OCI-LY1 (cell line): ENCODE data around the gene DIP2B.

ENCODE experiments used
- H2AFZ ChIP-seq: fragments of 200-600 bp; sonication (generic), shearing (Covaris generic); 2 replicates; pipeline ENCODE4 v1.6.0; 2014; ENCODE audit warnings: antibody characterized with exemption, mild to moderate bottlenecking, low read length
- H3F3A ChIP-seq: fragments of 200-600 bp; sonication (generic), shearing (Covaris generic); 2 replicates; pipeline ENCODE4 v1.6.0; 2014; ENCODE audit warnings: mild to moderate bottlenecking, antibody characterized with exemption, low read length, moderate library complexity; ENCODE audit not compliant: insufficient read depth
- H3K27ac ChIP-seq: fragments of 200-600 bp; sonication (generic); 2 replicates; pipeline ENCODE4 v1.5.1; 2014; ENCODE audit warnings: low read length, mixed run types, mild to moderate bottlenecking, low read depth; ENCODE audit not compliant: poor library complexity, severe bottlenecking
- H3K27me3 ChIP-seq: fragments of 200-600 bp; sonication (generic); 2 replicates; pipeline ENCODE4 v1.6.0; 2014; ENCODE audit warnings: antibody characterized with exemption, mild to moderate bottlenecking, low read length, moderate library complexity; ENCODE audit not compliant: insufficient read depth
- H3K36me3 ChIP-seq: fragments of 200-600 bp; sonication (generic); 2 replicates; pipeline ENCODE4 v1.6.1; 2014; ENCODE audit warnings: mild to moderate bottlenecking, antibody characterized with exemption, low read length, moderate library complexity, mixed read lengths; ENCODE audit not compliant: insufficient read depth
- H3K4me1 ChIP-seq: fragments of 200-600 bp; sonication (generic); 2 replicates; pipeline ENCODE4 v1.5.1; 2014; ENCODE audit warnings: mild to moderate bottlenecking, low read length, moderate library complexity; ENCODE audit not compliant: insufficient read depth, severe bottlenecking
- H3K4me2 ChIP-seq: fragments of 200-600 bp; sonication (generic), shearing (Covaris generic); 2 replicates; pipeline ENCODE4 v1.6.1; 2014; ENCODE audit warnings: low read length
- H3K4me3 ChIP-seq: fragments of 200-600 bp; sonication (generic); 2 replicates; pipeline ENCODE4 v1.5.1; 2014; ENCODE audit warnings: low read length, low read depth, mild to moderate bottlenecking, mixed read lengths; ENCODE audit not compliant: poor library complexity, severe bottlenecking
- H3K79me2 ChIP-seq: fragments of 200-600 bp; shearing (Covaris generic); 2 replicates; pipeline ENCODE4 v1.6.1; 2016; ENCODE audit warnings: mixed run types, low read length, mixed read lengths; ENCODE audit not compliant: insufficient read depth
- H3K9ac ChIP-seq: fragments of 200-600 bp; sonication (generic), shearing (Covaris generic); 2 replicates; pipeline ENCODE4 v1.6.1; 2014; ENCODE audit warnings: mild to moderate bottlenecking, low read length, mixed read lengths
- H3K9me2 ChIP-seq: fragments of 200-600 bp; sonication (generic), shearing (Covaris generic); 2 replicates; pipeline ENCODE4 v1.6.1; 2014; ENCODE audit warnings: low read depth, mild to moderate bottlenecking, low read length, mixed read lengths
- H3K9me3 ChIP-seq: fragments of 200-600 bp; shearing (Covaris generic); 2 replicates; pipeline ENCODE4 v1.6.1; 2014; ENCODE audit warnings: low read length, mixed read lengths
- H4K20me1 ChIP-seq: fragments of 200-600 bp; sonication (generic), shearing (Covaris generic); 2 replicates; pipeline ENCODE4 v1.6.0; 2016; ENCODE audit warnings: mild to moderate bottlenecking, low read length; ENCODE audit not compliant: insufficient read depth
- EZH2 ChIP-seq: fragments of 200-600 bp; sonication (generic), shearing (Covaris generic); IDR thresholded peaks from 2 replicates; pipeline ENCODE4 v1.8.0; 2017; ENCODE audit warnings: borderline replicate concordance, mixed run types, mild to moderate bottlenecking, antibody characterized with exemption, low read length, moderate library complexity, mixed read lengths
- TF ChIP-seq, protein P1 (sequence below): fragments of 200-600 bp; sonication (generic), shearing (Covaris generic); IDR thresholded peaks from 2 replicates; pipeline ENCODE4 v1.5.1; 2017; ENCODE audit warnings: mild to moderate bottlenecking, antibody characterized with exemption, low read length, moderate library complexity, mixed read lengths

DIP2B gene

DNA sequence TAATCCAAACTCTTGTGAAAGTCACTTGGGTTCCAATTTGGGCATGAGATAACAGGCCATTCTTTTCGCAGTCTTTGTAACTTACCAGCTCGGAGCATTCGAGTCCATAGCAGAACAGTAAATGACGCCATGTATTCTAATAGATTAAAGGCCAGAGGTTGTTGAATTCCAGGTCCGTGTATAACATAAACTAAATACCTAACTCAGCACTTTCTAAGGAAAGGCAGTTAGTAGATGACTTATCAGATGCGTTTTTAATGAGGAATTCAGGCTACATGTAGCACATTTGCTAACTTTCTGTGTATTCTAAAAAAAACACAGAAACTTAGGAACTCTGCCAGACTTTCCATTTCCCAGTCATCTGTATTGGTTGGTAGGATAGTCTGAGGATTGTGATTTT is 206.3 kb downstream of the DIP2B start:
- no peaks in the 10 kb centered on the region for H3K9me2 ChIP-seq
- H2AFZ ChIP-seq = no peak overlapping the region
- H3F3A ChIP-seq = no peaks in the 10 kb centered on the region
- H3K79me2 ChIP-seq = no peaks in the 10 kb centered on the region
- H3K27ac ChIP-seq = no peak overlapping the region
- H3K27me3 ChIP-seq = no peaks in the 10 kb centered on the region
- H3K36me3 ChIP-seq = peaks cover 11% of the 10 kb centered on the region; the same call in 1 of the 2 replicates
- H3K4me2 ChIP-seq = no peak overlapping the region
- TF ChIP-seq, protein P1, sequence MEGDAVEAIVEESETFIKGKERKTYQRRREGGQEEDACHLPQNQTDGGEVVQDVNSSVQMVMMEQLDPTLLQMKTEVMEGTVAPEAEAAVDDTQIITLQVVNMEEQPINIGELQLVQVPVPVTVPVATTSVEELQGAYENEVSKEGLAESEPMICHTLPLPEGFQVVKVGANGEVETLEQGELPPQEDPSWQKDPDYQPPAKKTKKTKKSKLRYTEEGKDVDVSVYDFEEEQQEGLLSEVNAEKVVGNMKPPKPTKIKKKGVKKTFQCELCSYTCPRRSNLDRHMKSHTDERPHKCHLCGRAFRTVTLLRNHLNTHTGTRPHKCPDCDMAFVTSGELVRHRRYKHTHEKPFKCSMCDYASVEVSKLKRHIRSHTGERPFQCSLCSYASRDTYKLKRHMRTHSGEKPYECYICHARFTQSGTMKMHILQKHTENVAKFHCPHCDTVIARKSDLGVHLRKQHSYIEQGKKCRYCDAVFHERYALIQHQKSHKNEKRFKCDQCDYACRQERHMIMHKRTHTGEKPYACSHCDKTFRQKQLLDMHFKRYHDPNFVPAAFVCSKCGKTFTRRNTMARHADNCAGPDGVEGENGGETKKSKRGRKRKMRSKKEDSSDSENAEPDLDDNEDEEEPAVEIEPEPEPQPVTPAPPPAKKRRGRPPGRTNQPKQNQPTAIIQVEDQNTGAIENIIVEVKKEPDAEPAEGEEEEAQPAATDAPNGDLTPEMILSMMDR = no peak
- TF ChIP-seq EZH2 = no peak
- no peaks in the 10 kb centered on the region for H3K4me1 ChIP-seq
- no peak overlapping the region for H3K9ac ChIP-seq
- no peaks in the 10 kb centered on the region for H3K9me3 ChIP-seq
- no peaks in the 10 kb centered on the region for H4K20me1 ChIP-seq
- H3K4me3 ChIP-seq = no peak overlapping the region

DNA sequence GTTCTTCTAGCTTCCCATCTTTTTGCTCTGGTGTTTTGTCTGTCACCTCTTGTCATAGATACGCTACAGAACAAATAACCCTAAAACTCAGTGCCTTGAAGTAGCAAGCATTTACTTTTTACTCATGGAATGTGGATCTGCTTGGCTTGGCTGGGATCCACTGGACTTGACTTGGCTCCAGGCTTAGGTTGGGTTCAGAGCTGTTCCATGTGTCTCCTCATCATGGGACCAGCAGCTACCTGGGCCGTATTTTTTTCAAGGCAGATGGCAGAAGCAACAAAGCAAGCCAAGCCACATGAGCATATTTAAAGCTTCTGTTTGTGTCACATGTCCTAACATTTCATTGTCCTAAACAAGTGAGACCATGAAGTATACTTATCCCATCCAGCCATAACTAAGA is 210.4 kb downstream of the DIP2B start:
- Histone ChIP-seq H3K27ac (no peak overlapping the region), H3K9me2 (no peaks in the 10 kb centered on the region), H3K4me1 (no peaks in the 10 kb centered on the region), H3K79me2 (no peaks in the 10 kb centered on the region), H3K4me3 (no peak overlapping the region), H3K9ac (no peak overlapping the region), H3K9me3 (no peaks in the 10 kb centered on the region), H3K36me3 (peaks cover 5% of the 10 kb centered on the region; the same call in 1 of the 2 replicates), H2AFZ (no peak overlapping the region), H3K4me2 (no peak overlapping the region), H3K27me3 (no peaks in the 10 kb centered on the region), H4K20me1 (no peaks in the 10 kb centered on the region), H3F3A (no peaks in the 10 kb centered on the region)
- TF ChIP-seq, protein P1 = no peak
- TF ChIP-seq EZH2 = no peak

DNA sequence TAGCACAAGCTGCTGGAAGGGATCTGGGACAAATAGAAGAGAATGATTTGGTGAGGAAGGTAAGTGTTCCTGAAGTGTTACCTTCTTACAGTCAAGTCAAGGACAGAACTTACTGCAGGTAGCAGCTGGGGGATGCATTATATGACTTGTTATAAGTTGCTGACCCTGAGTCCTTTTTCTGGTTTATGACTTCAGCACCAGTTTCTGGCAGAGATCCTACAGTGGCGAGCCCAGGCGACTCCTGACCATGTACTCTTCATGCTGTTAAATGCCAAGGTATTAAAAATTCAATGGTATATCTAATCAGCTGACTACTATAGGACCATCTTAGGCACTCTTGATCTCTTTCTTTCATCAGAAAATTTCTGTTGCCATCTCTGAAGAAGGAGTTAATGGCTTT is 214.0 kb downstream of the DIP2B start:
- peaks cover 10% of the 10 kb centered on the region for H3K4me1 ChIP-seq
- H3K27me3 ChIP-seq = no peaks in the 10 kb centered on the region
- no peaks in the 10 kb centered on the region for H3K9me3 ChIP-seq
- no peak overlapping the region for H3K27ac ChIP-seq
- H3K9me2 ChIP-seq = no peaks in the 10 kb centered on the region
- no peak overlapping the region for H3K4me2 ChIP-seq
- no peaks in the 10 kb centered on the region for H3K79me2 ChIP-seq
- no peak overlapping the region for H2AFZ ChIP-seq
- H3K36me3 ChIP-seq = peaks cover 12% of the 10 kb centered on the region; the same call in 1 of the 2 replicates
- no peaks in the 10 kb centered on the region for H3F3A ChIP-seq
- TF ChIP-seq EZH2 = no peak
- TF ChIP-seq, protein P1 = no peak
- H4K20me1 ChIP-seq = no peaks in the 10 kb centered on the region
- H3K9ac ChIP-seq = no peak overlapping the region
- H3K4me3 ChIP-seq = no peak overlapping the region
